ENCODE data around the gene PABPC5.

PABPC5 gene

GRCh38 chrX:91434351-91435168 lies at the start of gene PABPC5:
Gene PABPC5 (plus strand): TSS chrX:91434839. CDS start chrX:91435578, 739 bp downstream.
- no peak for DNase-seq

GRCh38 chrX:91389026-91389425 lies 45.6 kb upstream of the PABPC5 start:
- no peak for DNase-seq

- no peak for DNase-seq
These were observed 19.9 kb upstream of the PABPC5 start for GRCh38 chrX:91414713-91415112.

GRCh38 chrX:91435395-91435794 lies 756 bp downstream of the PABPC5 start:
- no peak for DNase-seq

Data from NCI-H226 (cell line).